ENCODE results near the gene THSD4.

The THSD4 gene

GRCh38 chr15:71547011-71547410 is 431.7 kb downstream of the THSD4 start:
- H3K4me3 ChIP-seq (ENCODE audit: control insufficient read depth in 1 of 7, extremely low read depth in 1 of 7, insufficient read depth in 4 of 7, low read depth in 2 of 7, low read length in 6 of 7) = no peak overlapping the region
- POLR2A ChIA-PET = no interaction called here
- 89% methylated on average over 12 of the region's 12 CpGs for WGBS (ENCODE audit: insufficient coverage)
- CTCF ChIA-PET = no interaction called here
- no peaks in the 10 kb centered on the region for H3K9me3 ChIP-seq (ENCODE audit: control extremely low read depth in 1 of 5, control insufficient read depth in 4 of 5, insufficient read depth in 2 of 5, low read depth in 1 of 5, low read length in 4 of 5)
- DNase-seq = no peak
- H3K27me3 ChIP-seq (replicated peaks in 2 of 5; ENCODE audit: control insufficient read depth in 4 of 5, insufficient read depth in 5 of 5, low read length in 4 of 5) = peaks cover 0 to 28% (median 2%) of the 10 kb centered on the region in 5 experiments
- H3K4me1 ChIP-seq (ENCODE audit: control extremely low read depth in 1 of 4, control insufficient read depth in 4 of 4, insufficient read depth in 4 of 4, low read length in 3 of 4) = no peaks in the 10 kb centered on the region
- no peaks in the 10 kb centered on the region for H3K36me3 ChIP-seq (ENCODE audit: control insufficient read depth in 4 of 4, insufficient read depth in 4 of 4, low read length in 3 of 4)
- no peak overlapping the region for H3K27ac ChIP-seq (ENCODE audit: insufficient read depth in 1 of 2, low read depth in 1 of 2, low read length in 2 of 2, poor library complexity in 1 of 2, severe bottlenecking in 2 of 2)

- Histone ChIP-seq H3K27me3 (replicated peaks in 2 of 5; ENCODE audit: control insufficient read depth in 4 of 5, insufficient read depth in 5 of 5, low read length in 4 of 5) (peaks cover 0 to 28% (median 2%) of the 10 kb centered on the region in 5 experiments), H3K27ac (ENCODE audit: insufficient read depth in 1 of 2, low read depth in 1 of 2, low read length in 2 of 2, poor library complexity in 1 of 2, severe bottlenecking in 2 of 2) (no peak overlapping the region), H3K4me1 (ENCODE audit: control extremely low read depth in 1 of 4, control insufficient read depth in 4 of 4, insufficient read depth in 4 of 4, low read length in 3 of 4) (no peaks in the 10 kb centered on the region), H3K4me3 (ENCODE audit: control insufficient read depth in 1 of 7, extremely low read depth in 1 of 7, insufficient read depth in 4 of 7, low read depth in 2 of 7, low read length in 6 of 7) (no peak overlapping the region), H3K36me3 (ENCODE audit: control insufficient read depth in 4 of 4, insufficient read depth in 4 of 4, low read length in 3 of 4) (no peaks in the 10 kb centered on the region), H3K9me3 (ENCODE audit: control extremely low read depth in 1 of 5, control insufficient read depth in 4 of 5, insufficient read depth in 2 of 5, low read depth in 1 of 5, low read length in 4 of 5) (no peaks in the 10 kb centered on the region)
- CTCF ChIA-PET = interaction anchor here (1.6 kb wide), 1 partner anchor 25 kb away, joined by 4 read pairs; no protein-coding TSS in a partner anchor
- POLR2A ChIA-PET = no interaction called here
- WGBS (ENCODE audit: insufficient coverage) = 34% methylated on average over 4 of the region's 4 CpGs
- DNase-seq = no peak
Measured at GRCh38 chr15:71548401-71548807, 433.1 kb downstream of the THSD4 start.

- ChIA-PET CTCF (interaction anchor here (1.6 kb wide), 1 partner anchor 24 kb away, joined by 4 read pairs; no protein-coding TSS in a partner anchor), POLR2A (no interaction called here)
- no peak overlapping the region for H3K27ac ChIP-seq (ENCODE audit: insufficient read depth in 1 of 2, low read depth in 1 of 2, low read length in 2 of 2, poor library complexity in 1 of 2, severe bottlenecking in 2 of 2)
- peaks cover 0 to 28% (median 2%) of the 10 kb centered on the region in 5 experiments for H3K27me3 ChIP-seq (replicated peaks in 2 of 5; ENCODE audit: control insufficient read depth in 4 of 5, insufficient read depth in 5 of 5, low read length in 4 of 5)
- WGBS (ENCODE audit: insufficient coverage) = no CpG with 5 or more reads among the region's 5 CpGs
- no peaks in the 10 kb centered on the region for H3K9me3 ChIP-seq (ENCODE audit: control extremely low read depth in 1 of 5, control insufficient read depth in 4 of 5, insufficient read depth in 2 of 5, low read depth in 1 of 5, low read length in 4 of 5)
- DNase-seq = no peak
- H3K36me3 ChIP-seq (ENCODE audit: control insufficient read depth in 4 of 4, insufficient read depth in 4 of 4, low read length in 3 of 4) = no peaks in the 10 kb centered on the region
- H3K4me3 ChIP-seq (ENCODE audit: control insufficient read depth in 1 of 7, extremely low read depth in 1 of 7, insufficient read depth in 4 of 7, low read depth in 2 of 7, low read length in 6 of 7) = no peak overlapping the region
- H3K4me1 ChIP-seq (ENCODE audit: control extremely low read depth in 1 of 4, control insufficient read depth in 4 of 4, insufficient read depth in 4 of 4, low read length in 3 of 4) = no peaks in the 10 kb centered on the region
Measured at GRCh38 chr15:71549091-71549490, 433.8 kb downstream of the THSD4 start.

- DNase-seq = no peak
- Histone ChIP-seq H3K27ac (ENCODE audit: insufficient read depth in 1 of 2, low read depth in 1 of 2, low read length in 2 of 2, poor library complexity in 1 of 2, severe bottlenecking in 2 of 2) (no peak overlapping the region), H3K4me3 (ENCODE audit: control insufficient read depth in 1 of 7, extremely low read depth in 1 of 7, insufficient read depth in 4 of 7, low read depth in 2 of 7, low read length in 6 of 7) (no peak overlapping the region), H3K4me1 (ENCODE audit: control extremely low read depth in 1 of 4, control insufficient read depth in 4 of 4, insufficient read depth in 4 of 4, low read length in 3 of 4) (no peaks in the 10 kb centered on the region), H3K27me3 (replicated peaks in 2 of 5; ENCODE audit: control insufficient read depth in 4 of 5, insufficient read depth in 5 of 5, low read length in 4 of 5) (peaks cover 0 to 28% (median 2%) of the 10 kb centered on the region in 5 experiments), H3K36me3 (ENCODE audit: control insufficient read depth in 4 of 4, insufficient read depth in 4 of 4, low read length in 3 of 4) (no peaks in the 10 kb centered on the region), H3K9me3 (ENCODE audit: control extremely low read depth in 1 of 5, control insufficient read depth in 4 of 5, insufficient read depth in 2 of 5, low read depth in 1 of 5, low read length in 4 of 5) (no peaks in the 10 kb centered on the region)
- 81% methylated on average over 5 of the region's 5 CpGs for WGBS (ENCODE audit: insufficient coverage)
- POLR2A ChIA-PET = no interaction called here
- CTCF ChIA-PET = interaction anchor here (1.6 kb wide), 1 partner anchor 24 kb away, joined by 4 read pairs; no protein-coding TSS in a partner anchor
Measured at GRCh38 chr15:71549697-71550096, 434.4 kb downstream of the THSD4 start.

- Histone ChIP-seq H3K27me3 (replicated peaks in 2 of 5; ENCODE audit: control insufficient read depth in 4 of 5, insufficient read depth in 5 of 5, low read length in 4 of 5) (peaks cover 0 to 24% (median 0%) of the 10 kb centered on the region in 5 experiments), H3K36me3 (ENCODE audit: control insufficient read depth in 4 of 4, insufficient read depth in 4 of 4, low read length in 3 of 4) (no peaks in the 10 kb centered on the region), H3K27ac (ENCODE audit: insufficient read depth in 1 of 2, low read depth in 1 of 2, low read length in 2 of 2, poor library complexity in 1 of 2, severe bottlenecking in 2 of 2) (no peak overlapping the region), H3K4me3 (ENCODE audit: control insufficient read depth in 1 of 7, extremely low read depth in 1 of 7, insufficient read depth in 4 of 7, low read depth in 2 of 7, low read length in 6 of 7) (no peak overlapping the region), H3K9me3 (ENCODE audit: control extremely low read depth in 1 of 5, control insufficient read depth in 4 of 5, insufficient read depth in 2 of 5, low read depth in 1 of 5, low read length in 4 of 5) (peaks cover 0 to 2% (median 0%) of the 10 kb centered on the region in 5 experiments), H3K4me1 (ENCODE audit: control extremely low read depth in 1 of 4, control insufficient read depth in 4 of 4, insufficient read depth in 4 of 4, low read length in 3 of 4) (no peaks in the 10 kb centered on the region)
- 83% methylated on average over 2 of the region's 5 CpGs for WGBS (ENCODE audit: insufficient coverage)
- no peak for DNase-seq
- ChIA-PET CTCF (no interaction called here), POLR2A (no interaction called here)
Measured at GRCh38 chr15:71551566-71551965, 436.3 kb downstream of the THSD4 start.

- H3K36me3 ChIP-seq (ENCODE audit: control insufficient read depth in 4 of 4, insufficient read depth in 4 of 4, low read length in 3 of 4) = no peaks in the 10 kb centered on the region
- H3K27me3 ChIP-seq (replicated peaks in 2 of 5; ENCODE audit: control insufficient read depth in 4 of 5, insufficient read depth in 5 of 5, low read length in 4 of 5) = no peaks in the 10 kb centered on the region
- 100% methylated on average over 2 of the region's 3 CpGs for WGBS (ENCODE audit: insufficient coverage)
- no peak overlapping the region for H3K27ac ChIP-seq (ENCODE audit: insufficient read depth in 1 of 2, low read depth in 1 of 2, low read length in 2 of 2, poor library complexity in 1 of 2, severe bottlenecking in 2 of 2)
- ChIA-PET CTCF (no interaction called here), POLR2A (no interaction called here)
- DNase-seq = no peak
- no peak overlapping the region for H3K4me3 ChIP-seq (ENCODE audit: control insufficient read depth in 1 of 7, extremely low read depth in 1 of 7, insufficient read depth in 4 of 7, low read depth in 2 of 7, low read length in 6 of 7)
- H3K9me3 ChIP-seq (ENCODE audit: control extremely low read depth in 1 of 5, control insufficient read depth in 4 of 5, insufficient read depth in 2 of 5, low read depth in 1 of 5, low read length in 4 of 5) = peaks cover 0 to 3% (median 0%) of the 10 kb centered on the region in 5 experiments
- no peaks in the 10 kb centered on the region for H3K4me1 ChIP-seq (ENCODE audit: control extremely low read depth in 1 of 4, control insufficient read depth in 4 of 4, insufficient read depth in 4 of 4, low read length in 3 of 4)
Measured at GRCh38 chr15:71559098-71559497, 443.8 kb downstream of the THSD4 start.

- Histone ChIP-seq H3K27me3 (replicated peaks in 2 of 5; ENCODE audit: control insufficient read depth in 4 of 5, insufficient read depth in 5 of 5, low read length in 4 of 5) (no peaks in the 10 kb centered on the region), H3K36me3 (ENCODE audit: control insufficient read depth in 4 of 4, insufficient read depth in 4 of 4, low read length in 3 of 4) (no peaks in the 10 kb centered on the region), H3K4me3 (ENCODE audit: control insufficient read depth in 1 of 7, extremely low read depth in 1 of 7, insufficient read depth in 4 of 7, low read depth in 2 of 7, low read length in 6 of 7) (no peak overlapping the region), H3K27ac (ENCODE audit: insufficient read depth in 1 of 2, low read depth in 1 of 2, low read length in 2 of 2, poor library complexity in 1 of 2, severe bottlenecking in 2 of 2) (no peak overlapping the region), H3K9me3 (ENCODE audit: control extremely low read depth in 1 of 5, control insufficient read depth in 4 of 5, insufficient read depth in 2 of 5, low read depth in 1 of 5, low read length in 4 of 5) (peaks cover 0 to 3% (median 0%) of the 10 kb centered on the region in 5 experiments), H3K4me1 (ENCODE audit: control extremely low read depth in 1 of 4, control insufficient read depth in 4 of 4, insufficient read depth in 4 of 4, low read length in 3 of 4) (no peaks in the 10 kb centered on the region)
- POLR2A ChIA-PET = no interaction called here
- DNase-seq = no peak
- CTCF ChIA-PET = no interaction called here
- no CpG with 5 or more reads among the region's 3 CpGs for WGBS (ENCODE audit: insufficient coverage)
Measured at GRCh38 chr15:71559616-71560015, 444.3 kb downstream of the THSD4 start.
